Caki2 (cell line): ENCODE results near the gene TCERG1L. TPM values are rescaled to one million over a fixed set of nuclear protein-coding genes. Genes with fewer than 3 reads are reported as not detected.

Experiments used
- DNase-seq: peaks from one replicate; pipeline ENCODE4 v3.0.0-alpha.2; 2015; ENCODE audit warnings: low read depth
- in situ Hi-C: cut with HindIII; loops from 2 replicates; pipeline ENCODE4 v1.10.0; 2016; ENCODE audit warnings: low sequenced_read_pairs, low pct_unique_long_range_greater_than_20kb, mixed read lengths
- total RNA-seq: library from RNA; depleted of rRNA; stranded (reverse); fragments of >200 nt; shearing (Covaris generic); gene quantifications from 2 replicates; pipeline ENCODE4 v1.2.3, GENCODE V29; 2014; ENCODE audit warnings: low replicate concordance

TCERG1L gene
- total RNA-seq, 1 experiment from 2014 or later = not detected

DNA sequence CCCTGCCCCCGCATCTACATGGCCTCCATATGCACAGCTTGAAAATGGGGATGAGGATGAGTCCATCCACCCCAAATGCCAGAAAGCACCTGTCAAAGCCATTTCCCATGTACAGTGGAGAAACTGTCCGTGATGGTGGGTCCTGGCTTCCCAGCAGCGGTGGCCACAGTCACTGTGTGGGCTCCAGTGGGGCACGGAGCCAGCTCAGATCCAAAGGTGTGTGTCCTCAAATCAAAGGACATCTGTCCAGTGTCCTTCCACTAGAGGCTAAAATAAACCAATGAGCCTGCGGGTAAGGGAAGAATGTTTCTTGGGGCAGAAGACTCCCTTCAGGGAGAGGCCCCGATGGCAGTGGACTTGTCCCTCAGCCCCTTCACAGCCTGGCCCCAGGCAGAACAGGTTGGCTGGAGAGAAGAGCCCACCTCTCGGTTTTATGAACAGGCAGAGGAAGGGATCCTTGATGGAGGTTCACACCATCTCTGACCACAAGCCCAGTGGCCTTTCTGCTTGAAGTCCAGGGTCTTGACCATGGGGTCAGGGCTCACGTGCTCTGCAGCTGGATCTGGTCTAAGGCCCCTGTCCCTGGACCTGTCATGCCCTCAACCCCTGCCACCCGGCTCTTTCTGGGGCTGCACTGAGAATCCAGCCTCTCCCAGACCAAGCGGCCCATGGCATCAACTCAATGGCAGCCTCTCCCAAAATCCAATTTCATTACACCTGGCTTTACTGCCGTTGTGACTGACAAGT, 106.9 kb downstream of the TCERG1L start:
- in situ Hi-C loops = no loop called here
- no peak for DNase-seq

- no peak for DNase-seq
- in situ Hi-C loops = no loop called here
Measured at GRCh38 chr10:131203456-131204357, 107.8 kb downstream of the TCERG1L start.

- DNase-seq = no peak
- in situ Hi-C loops = no loop called here
Measured at GRCh38 chr10:131202990-131203389, 108.5 kb downstream of the TCERG1L start.

DNA sequence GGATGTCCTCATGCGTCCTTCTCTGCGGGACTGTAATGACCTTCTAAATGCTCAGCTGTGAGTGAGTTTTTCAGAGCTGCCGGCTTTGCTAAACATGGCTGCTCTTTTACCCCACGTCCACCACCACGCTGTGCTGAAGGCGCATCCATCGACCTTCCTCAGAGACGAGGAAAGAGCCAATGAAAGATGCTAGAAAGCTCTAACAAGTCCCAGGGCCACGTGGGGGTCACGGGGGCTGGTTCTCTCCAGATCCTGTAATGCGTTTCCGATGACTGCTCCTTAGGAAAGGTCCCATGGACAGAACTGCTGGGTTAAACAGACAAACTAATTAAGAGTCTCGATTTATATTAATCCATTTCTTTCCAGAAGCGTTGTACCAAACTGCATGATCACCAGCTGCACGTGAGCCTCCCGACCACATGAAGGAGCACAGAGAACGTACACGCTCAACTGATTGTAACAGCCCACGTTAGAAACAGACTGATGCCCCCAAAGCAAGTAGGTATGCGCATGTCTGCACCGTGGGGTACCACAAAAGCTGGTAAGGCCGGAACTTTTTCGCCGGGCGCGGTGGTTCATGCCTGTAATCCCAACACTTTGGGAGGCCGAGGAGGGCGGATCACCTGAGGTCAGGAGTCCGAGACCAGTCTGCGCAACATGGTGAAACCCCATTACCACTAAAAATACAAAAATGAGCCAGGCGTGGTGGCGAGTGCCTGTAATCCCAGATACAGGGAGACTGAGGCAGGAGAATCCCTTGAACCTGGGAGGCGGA, 109.6 kb downstream of the TCERG1L start:
- in situ Hi-C loops = no loop called here
- DNase-seq = no peak

DNA sequence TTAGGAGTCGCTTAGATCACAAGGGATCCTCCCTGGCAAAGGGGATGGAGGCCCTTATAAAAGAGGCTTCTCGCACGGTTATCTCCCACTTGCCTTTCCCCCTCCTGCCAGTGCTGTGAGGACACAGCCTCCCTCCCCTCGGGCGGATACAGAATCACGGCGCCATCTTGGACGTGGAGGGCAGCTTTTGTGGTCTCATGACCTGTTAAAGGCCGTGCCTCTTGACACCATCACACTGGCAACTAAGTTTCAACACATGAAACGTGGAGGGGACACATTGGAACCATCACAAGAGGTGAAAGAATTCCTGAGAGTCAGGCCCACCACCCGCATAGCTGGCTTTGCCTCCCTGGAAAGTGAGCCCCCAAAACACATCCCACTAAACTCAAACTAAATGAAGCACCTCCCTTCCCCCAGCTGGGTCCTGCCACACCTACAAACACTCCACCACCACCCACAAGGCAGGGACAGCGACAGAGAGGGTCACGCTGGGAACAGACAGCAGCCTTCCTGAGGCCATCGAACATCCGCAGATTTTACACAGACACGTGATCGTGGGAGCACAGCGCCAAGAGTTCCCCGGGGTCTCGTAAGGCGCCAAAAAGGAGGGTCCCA, 110.6 kb downstream of the TCERG1L start:
- DNase-seq = no peak
- in situ Hi-C loops = no loop called here

DNA sequence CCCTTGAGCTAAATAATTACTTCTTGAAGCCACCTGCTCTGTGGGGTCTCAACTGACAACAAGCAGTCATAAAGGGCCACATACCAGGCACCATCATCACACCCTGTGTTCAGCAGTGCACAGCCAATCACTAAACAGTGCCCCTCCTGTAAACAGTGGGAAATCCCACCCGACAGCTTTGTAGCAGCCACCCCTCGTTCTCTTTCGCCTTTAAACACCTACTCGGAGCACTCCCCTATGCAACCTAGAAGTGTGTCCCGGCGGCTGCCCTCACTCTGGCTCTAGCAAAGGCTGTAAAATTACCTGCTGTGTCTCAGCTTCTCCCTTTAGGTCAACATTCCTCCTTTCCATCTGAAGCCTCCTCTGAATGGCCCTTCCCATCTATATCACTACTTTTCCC, 111.9 kb downstream of the TCERG1L start:
- DNase-seq = no peak
- in situ Hi-C loops = no loop called here

GRCh38 chr10:131198843-131199242, 112.7 kb downstream of the TCERG1L start:
- in situ Hi-C loops = no loop called here
- no peak for DNase-seq

DNA sequence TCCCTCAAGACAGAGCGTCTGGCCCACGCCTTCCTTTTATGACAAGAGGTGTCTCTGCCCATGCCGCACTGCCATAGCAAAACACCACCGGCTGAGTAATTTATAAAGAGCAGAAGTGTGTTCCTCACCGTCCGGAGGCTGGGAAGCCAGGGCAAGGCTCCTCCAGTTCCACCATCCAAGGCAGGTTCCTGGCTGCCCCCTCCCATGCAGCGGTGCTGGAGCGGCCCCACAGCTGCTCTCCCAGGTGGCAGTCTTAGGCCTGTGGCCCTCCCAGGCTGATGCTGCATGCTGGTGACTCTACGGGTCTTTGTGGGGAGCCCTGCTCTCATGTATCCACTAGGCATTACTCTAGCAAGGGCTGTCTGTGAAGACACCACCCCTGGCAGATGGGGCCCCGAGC, 113.1 kb downstream of the TCERG1L start:
- DNase-seq = no peak
- in situ Hi-C loops = no loop called here

GRCh38 chr10:131196176-131196885, 115.2 kb downstream of the TCERG1L start:
- in situ Hi-C loops = no loop called here
- DNase-seq = no peak

DNA sequence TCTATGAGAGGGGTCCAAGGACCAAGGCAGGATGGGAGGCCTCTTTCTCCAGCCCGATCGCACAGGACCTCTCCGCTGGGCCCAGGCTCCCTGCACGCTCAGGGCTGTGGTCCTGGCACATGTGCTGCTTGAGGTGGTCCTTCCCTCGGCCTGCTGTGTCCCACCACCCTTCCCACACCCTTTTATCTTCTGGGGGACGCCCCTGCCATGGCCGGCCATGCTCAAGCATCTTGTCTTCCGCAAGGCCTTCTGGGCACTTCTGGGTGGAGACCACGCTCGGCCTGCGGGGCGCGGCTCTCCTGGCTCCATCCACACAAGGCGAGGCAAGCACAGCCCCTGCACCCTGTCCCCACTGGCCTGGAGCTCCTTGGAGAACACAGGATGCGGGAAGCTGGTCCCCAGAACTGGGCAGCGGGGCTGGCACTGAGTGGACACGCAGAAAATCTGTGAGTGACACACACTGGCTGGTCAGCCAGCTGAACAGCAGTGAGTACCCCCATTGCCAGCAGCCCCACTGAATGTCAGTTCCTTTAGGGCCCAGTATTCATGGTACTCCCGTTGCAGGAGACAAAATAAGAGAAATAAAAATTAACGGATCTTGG, 115.9 kb downstream of the TCERG1L start:
- in situ Hi-C loops = no loop called here
- no peak for DNase-seq

DNA sequence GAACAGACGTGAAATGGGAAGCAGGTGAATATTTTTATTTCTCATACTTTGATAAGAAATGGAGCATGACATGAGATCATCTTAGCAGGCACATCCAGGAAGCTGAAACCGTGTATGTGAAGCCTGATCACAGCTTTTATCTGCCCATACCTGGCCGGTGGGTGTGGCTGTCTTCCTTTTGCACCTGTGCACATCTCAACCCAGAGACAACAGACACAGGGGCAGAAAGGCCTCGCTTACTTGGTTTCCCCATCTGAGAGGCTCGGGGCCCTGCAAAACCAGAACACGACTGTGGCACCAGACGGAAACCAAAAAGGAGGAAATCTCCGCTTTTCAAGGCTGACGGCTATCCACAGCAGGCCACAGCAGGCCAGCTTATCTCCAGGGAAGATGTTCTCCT, 116.4 kb downstream of the TCERG1L start:
- DNase-seq = no peak
- in situ Hi-C loops = no loop called here

DNA sequence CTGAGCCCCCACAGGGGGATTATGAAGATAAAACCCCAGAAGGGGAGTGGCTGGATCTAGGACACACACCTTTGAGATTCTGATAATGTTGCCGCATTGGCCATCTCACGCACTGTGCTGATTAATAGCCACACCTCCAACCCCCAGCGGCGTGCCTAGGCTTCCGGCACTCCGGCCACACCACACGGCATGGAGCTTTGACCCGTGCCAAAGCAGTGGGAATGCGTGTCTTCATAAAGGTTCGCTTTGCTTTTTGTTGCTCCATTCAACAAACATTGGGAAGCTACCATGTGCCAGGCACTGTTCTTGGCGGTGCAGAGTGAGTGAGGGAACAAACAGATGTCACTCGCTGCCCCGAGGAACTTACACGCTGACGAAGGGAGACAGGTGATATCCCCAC, 117.6 kb downstream of the TCERG1L start:
- in situ Hi-C loops = no loop called here
- no peak for DNase-seq

- in situ Hi-C loops = no loop called here
- DNase-seq = no peak
Measured at GRCh38 chr10:131188494-131188893, 123.0 kb downstream of the TCERG1L start.

DNA sequence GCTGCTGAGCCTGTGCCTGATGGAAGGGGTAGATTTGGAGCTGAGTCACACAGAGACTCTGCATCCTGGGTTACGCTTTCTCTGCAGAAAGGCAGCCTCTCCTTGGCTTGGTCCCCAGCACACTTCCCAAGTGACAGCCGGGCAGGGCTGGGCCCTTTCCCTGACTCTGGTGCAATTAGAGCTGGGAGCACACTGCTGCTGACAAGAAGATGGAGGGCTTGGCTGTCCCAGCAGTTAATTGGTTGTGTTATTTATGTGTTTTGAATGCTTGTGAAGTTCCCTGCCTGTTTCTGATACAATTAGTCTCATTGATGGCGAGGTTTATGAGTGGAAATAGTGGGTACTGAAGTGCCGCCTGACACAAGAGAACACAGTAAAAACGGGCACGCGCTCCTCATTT, 123.6 kb downstream of the TCERG1L start:
- in situ Hi-C loops = no loop called here
- DNase-seq = no peak

DNA sequence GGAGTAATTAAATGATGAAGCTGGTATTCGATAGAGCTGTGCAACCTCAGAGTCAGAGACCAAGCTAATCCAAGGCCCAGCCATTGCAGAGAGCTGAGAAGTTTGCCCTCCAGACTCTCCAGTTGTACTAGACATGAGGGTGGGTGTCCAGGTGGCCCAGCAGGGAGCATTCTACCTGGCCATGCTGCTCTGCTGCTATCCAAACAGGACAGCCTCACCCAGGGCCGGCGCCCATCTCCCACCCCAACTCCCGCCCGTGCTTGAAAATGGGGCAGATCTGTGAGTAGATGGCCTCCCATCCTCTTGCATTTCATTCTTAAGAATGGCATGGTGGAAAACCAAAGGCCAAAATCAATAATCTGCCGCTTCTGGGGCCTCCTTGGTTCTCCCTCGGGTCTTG, 124.2 kb downstream of the TCERG1L start:
- DNase-seq = no peak
- in situ Hi-C loops = no loop called here

DNA sequence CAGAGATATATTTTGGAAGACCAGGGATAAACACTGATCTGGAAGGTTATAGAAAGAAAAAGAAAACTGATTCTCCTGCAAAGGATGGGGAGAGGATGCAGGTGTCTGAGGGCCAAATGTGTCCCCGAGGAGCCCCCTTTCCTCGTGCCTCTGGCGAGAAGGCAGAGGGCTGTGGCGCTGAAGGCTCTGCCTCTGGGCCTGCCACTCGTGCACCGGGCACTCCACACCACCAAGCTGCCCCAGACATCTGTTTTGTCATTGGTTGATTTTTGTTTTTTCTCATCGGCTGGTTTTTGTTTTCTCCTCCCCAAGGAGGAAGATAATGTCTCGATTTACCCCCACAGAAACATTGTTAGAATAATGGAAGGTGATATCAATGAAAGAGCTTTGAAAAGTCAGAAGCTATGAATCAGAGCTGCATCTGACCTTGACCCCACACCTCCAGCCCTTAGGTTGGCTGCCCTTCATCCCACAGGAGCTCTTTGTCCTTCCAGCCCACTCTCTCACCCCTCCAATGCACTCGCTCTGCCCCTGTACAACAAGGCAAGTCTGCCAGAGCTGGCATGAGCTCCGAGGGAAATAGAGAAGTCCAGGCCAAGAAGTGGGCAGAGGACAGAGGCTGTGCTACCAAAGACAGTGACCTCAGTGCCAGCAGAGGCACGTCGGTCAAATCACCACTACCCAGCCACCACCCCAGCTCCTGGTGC, 124.8 kb downstream of the TCERG1L start:
- in situ Hi-C loops = no loop called here
- no peak for DNase-seq

DNA sequence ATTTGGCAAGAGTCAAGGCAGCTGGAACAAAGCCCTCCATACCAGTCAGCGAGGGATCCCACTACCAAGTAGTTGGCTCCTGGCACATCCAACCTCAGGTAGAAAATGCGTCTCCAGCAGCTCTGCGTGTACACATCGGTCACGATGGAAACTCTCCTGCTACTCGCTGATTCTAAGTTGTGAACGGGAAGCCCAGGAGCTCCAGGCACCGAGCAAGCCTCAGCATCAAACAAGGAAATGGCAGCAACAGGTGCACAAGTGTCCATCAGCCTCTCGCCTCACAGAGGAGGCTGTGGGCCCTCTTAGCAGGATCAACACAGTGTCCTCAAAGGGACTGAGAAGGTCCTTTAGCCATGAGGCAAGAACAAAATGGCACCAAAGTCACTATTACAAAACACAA, 127.0 kb downstream of the TCERG1L start:
- no peak for DNase-seq
- in situ Hi-C loops = no loop called here
